Epithelial cell of proximal tubule (primary cell): Measurements from ENCODE around the gene C7. TPM values are rescaled to one million over a fixed set of nuclear protein-coding genes. Genes with fewer than 3 reads are reported as not detected.
"Not testable (repeated sequence)": the region's sequence is repeated elsewhere in the genome, so short reads cannot be mapped to it uniquely, and the experiment has no call there.

Experiments used
- DNase-seq: peaks from one replicate; pipeline ENCODE4 v3.0.0-alpha.2; 2011; ENCODE audit warnings: low read depth
- H3K4me3 ChIP-seq: 2 replicates; pipeline ENCODE4 v1.5.1; 2011; ENCODE audit warnings: low read depth, mild to moderate bottlenecking, low read length
- CTCF ChIP-seq: conservative IDR thresholded peaks from 2 replicates; pipeline ENCODE4 v1.5.1; 2012; ENCODE audit warnings: low read depth, mild to moderate bottlenecking, low read length
- total RNA-seq: library from RNA; depleted of rRNA; stranded (reverse); fragments of >200 nt; gene quantifications from 2 replicates; pipeline ENCODE4 v1.2.3, GENCODE V29; 2015

C7 gene
- total RNA-seq, 1 donor from 2014 or later: not detected

GRCh38 chr5:40875958-40876357 lies 33.3 kb upstream of the C7 start:
- DNase-seq: no peak
- no peak overlapping the region for H3K4me3 ChIP-seq
- no peak for TF ChIP-seq CTCF

- no peak overlapping the region for H3K4me3 ChIP-seq
- no peak for TF ChIP-seq CTCF
- no peak for DNase-seq
Measured at GRCh38 chr5:40877371-40877988, 31.8 kb upstream of the C7 start.

GRCh38 chr5:40879163-40879942 lies 29.9 kb upstream of the C7 start:
- no peak for DNase-seq
- H3K4me3 ChIP-seq: no peak overlapping the region
- peak; percentile 43 for TF ChIP-seq CTCF

GRCh38 chr5:40882291-40882690 lies 27.0 kb upstream of the C7 start:
- H3K4me3 ChIP-seq: no peak overlapping the region
- no peak for TF ChIP-seq CTCF
- no peak for DNase-seq

- not testable (repeated sequence) for H3K4me3 ChIP-seq, DNase-seq
Measured at GRCh38 chr5:40883051-40883450, 26.2 kb upstream of the C7 start.

- DNase-seq, H3K4me3 ChIP-seq: not testable (repeated sequence)
Measured at GRCh38 chr5:40895440-40896425, 13.6 kb upstream of the C7 start.

GRCh38 chr5:40904205-40904993 lies 4.9 kb upstream of the C7 start:
- peak; percentile 100 for TF ChIP-seq CTCF
- DNase-seq: no peak
- no peak overlapping the region for H3K4me3 ChIP-seq
